ENCODE results near the gene MAP3K3.

The MAP3K3 gene

GRCh38 chr17:63679214-63679613, 57.0 kb downstream of the MAP3K3 start:
- no peak for TF ChIP-seq ZNF747 (tag by site-specific recombination; IDR thresholded peaks at IDR 0.05)
- no peak for TF ChIP-seq ZNF214 (tag by site-specific recombination; IDR thresholded peaks at IDR 0.05; ENCODE audit: borderline replicate concordance)
- no peak for TF ChIP-seq ZNF529 (tag by site-specific recombination; IDR thresholded peaks at IDR 0.05; ENCODE audit: insufficient replicate concordance)
- no peak for TF ChIP-seq KLF8 (tag by site-specific recombination; IDR thresholded peaks at IDR 0.05)
- TF ChIP-seq PRDM6 (tag by site-specific recombination; IDR thresholded peaks at IDR 0.05): no peak
- TF ChIP-seq MEIS1 (CRISPR knock-in tag; IDR thresholded peaks at IDR 0.05; ENCODE audit: borderline replicate concordance): no peak
- peaks cover 22% of the 10 kb centered on the region for H3K4me1 ChIP-seq (ENCODE audit: control insufficient read depth, insufficient read depth, low read length)
- H3K4me3 ChIP-seq (ENCODE audit: low read depth, low read length): no peak overlapping the region
- H3K27ac ChIP-seq (ENCODE audit: extremely low read depth, low read depth, low read length): no peak overlapping the region
- H3K36me3 ChIP-seq (ENCODE audit: control insufficient read depth in 2 of 2, insufficient read depth in 1 of 2, low read length in 2 of 2): peaks cover 6 to 40% of the 10 kb centered on the region in 2 experiments
- no peaks in the 10 kb centered on the region for H3K9me3 ChIP-seq (ENCODE audit: control insufficient read depth, insufficient read depth, low read depth, low read length)
- ChIA-PET CTCF (interaction anchor here (0.6 to 1.6 kb wide), 7 partner anchors 16 to 1260 kb away, joined by 3 to 9 read pairs (median 4); no protein-coding TSS in a partner anchor), POLR2A (interaction anchor here (1.2 kb wide), 1 partner anchor 57 kb away, joined by 7 read pairs; the partner anchor contains the start of gene MAP3K3)

- Histone ChIP-seq H3K9me3 (ENCODE audit: control insufficient read depth, insufficient read depth, low read depth, low read length) (no peaks in the 10 kb centered on the region), H3K27ac (ENCODE audit: extremely low read depth, low read depth, low read length) (no peak overlapping the region), H3K36me3 (ENCODE audit: control insufficient read depth in 2 of 2, insufficient read depth in 1 of 2, low read length in 2 of 2) (peaks cover 13 to 50% of the 10 kb centered on the region in 2 experiments), H3K4me1 (ENCODE audit: control insufficient read depth, insufficient read depth, low read length) (peaks cover 9% of the 10 kb centered on the region), H3K4me3 (ENCODE audit: low read depth, low read length) (no peak overlapping the region)
- ChIA-PET CTCF (interaction anchor here (0.6 to 1.5 kb wide), 3 partner anchors 14 to 452 kb away, joined by 3 to 6 read pairs (median 3); no protein-coding TSS in a partner anchor), POLR2A (interaction anchor here (1.7 kb wide), 1 partner anchor 59 kb away, joined by 4 read pairs; the partner anchor contains the start of gene MAP3K3)
- no peak for TF ChIP-seq ZNF2 (tag by site-specific recombination; IDR thresholded peaks at IDR 0.05)
- no peak for TF ChIP-seq ZBTB10 (tag by site-specific recombination; IDR thresholded peaks at IDR 0.05)
- no peak for TF ChIP-seq ZNF670 (tag by site-specific recombination; IDR thresholded peaks at IDR 0.05; ENCODE audit: low read depth)
- no peak for TF ChIP-seq KLF1 (tag by site-specific recombination; IDR thresholded peaks at IDR 0.05)
- TF ChIP-seq BCL6B (tag by site-specific recombination; IDR thresholded peaks at IDR 0.05): no peak
- no peak for TF ChIP-seq ZNF473 (tag by site-specific recombination; IDR thresholded peaks at IDR 0.05)
- no peak for TF ChIP-seq GLI4 (tag by site-specific recombination; IDR thresholded peaks at IDR 0.05)
Measured at GRCh38 chr17:63680700-63681099, 58.5 kb downstream of the MAP3K3 start.

GRCh38 chr17:63681530-63681929, 59.3 kb downstream of the MAP3K3 start:
- CTCF ChIA-PET: interaction anchor here (0.6 to 0.8 kb wide), 3 partner anchors 10 to 597 kb away, joined by 3 read pairs; no protein-coding TSS in a partner anchor
- H3K36me3 ChIP-seq (ENCODE audit: control insufficient read depth in 2 of 2, insufficient read depth in 1 of 2, low read length in 2 of 2): peaks cover 16 to 58% of the 10 kb centered on the region in 2 experiments
- no peak overlapping the region for H3K4me3 ChIP-seq (ENCODE audit: low read depth, low read length)
- H3K9me3 ChIP-seq (ENCODE audit: control insufficient read depth, insufficient read depth, low read depth, low read length): no peaks in the 10 kb centered on the region
- H3K4me1 ChIP-seq (ENCODE audit: control insufficient read depth, insufficient read depth, low read length): peaks cover 4% of the 10 kb centered on the region; the same call in 1 of the 2 replicates
- no peak overlapping the region for H3K27ac ChIP-seq (ENCODE audit: extremely low read depth, low read depth, low read length)
- POLR2A ChIA-PET: interaction anchor here (0.8 to 1.7 kb wide), 2 partner anchors 13 to 59 kb away, joined by 4 to 6 read pairs; partner anchors contain the start of gene MAP3K3
- TF ChIP-seq ZSCAN23 (tag by site-specific recombination; IDR thresholded peaks at IDR 0.05) (no peak), KLF16 (tag by site-specific recombination; IDR thresholded peaks at IDR 0.05) (no peak), HIC1 (tag by site-specific recombination; IDR thresholded peaks at IDR 0.05) (no peak), ZNF10 (tag by site-specific recombination; IDR thresholded peaks at IDR 0.05) (no peak), ZBTB49 (tag by site-specific recombination; IDR thresholded peaks at IDR 0.05; ENCODE audit: low read depth) (no peak), ZNF692 (tag by site-specific recombination; IDR thresholded peaks at IDR 0.05) (no peak)

All from HEK293 (cell line).